PFSK-1 (cell line): ENCODE data around the gene CCDC85A.

Experiments used
- FOXP2 ChIP-seq: optimal IDR thresholded peaks from 2 replicates; pipeline ENCODE3; 2011; ENCODE audit warnings: borderline replicate concordance, control low read depth, inconsistent platforms; ENCODE audit not compliant: insufficient read depth; ENCODE audit errors: extremely low read length, extremely low read depth
- POLR2AphosphoS5 ChIP-seq: IDR thresholded peaks from 2 replicates; pipeline ENCODE4 v1.6.1; 2012; ENCODE audit warnings: low read depth, mild to moderate bottlenecking, control low read depth, low read length, moderate library complexity
- SIN3A ChIP-seq: IDR thresholded peaks from 2 replicates; pipeline ENCODE4 v1.6.1; 2012; ENCODE audit warnings: mild to moderate bottlenecking, low read length, moderate library complexity, borderline replicate concordance; ENCODE audit not compliant: insufficient read depth
- TAF1 ChIP-seq: IDR thresholded peaks from 2 replicates; pipeline ENCODE4 v1.6.1; 2012; ENCODE audit warnings: low read length, control low read depth, borderline replicate concordance; ENCODE audit not compliant: insufficient read depth
- TF ChIP-seq, protein P1 (sequence below), 2 experiments: IDR thresholded peaks; 2 replicates each; pipeline versions ENCODE4 v1.6.1 to v1.8.0; 2011 to 2012; ENCODE audit warnings: low read depth in 2 of 2, low read length in 2 of 2, control low read depth in 1 of 2, inconsistent platforms in 1 of 2, mild to moderate bottlenecking in 1 of 2, moderate library complexity in 1 of 2; ENCODE audit not compliant: insufficient read depth in 1 of 2

CCDC85A gene

DNA sequence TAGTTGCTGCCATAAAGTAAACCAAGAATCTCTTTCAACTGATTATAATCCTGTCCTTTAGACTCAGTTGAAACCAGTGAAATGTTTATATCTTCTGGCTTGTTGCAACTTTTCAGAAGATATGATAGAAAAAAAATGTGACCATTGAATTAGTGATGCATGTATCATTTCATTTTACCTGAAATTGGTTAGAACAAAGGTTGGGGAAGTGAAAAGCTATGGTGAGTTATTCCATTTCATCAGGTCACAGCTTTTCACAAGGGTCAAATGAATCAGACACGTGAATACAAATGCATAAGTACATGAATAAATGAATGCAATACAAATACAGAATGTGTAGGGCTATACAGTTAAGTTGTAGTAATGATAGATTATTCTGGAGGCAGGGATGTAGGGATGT is 15.1 kb downstream of the CCDC85A start:
- TF ChIP-seq, protein P1, sequence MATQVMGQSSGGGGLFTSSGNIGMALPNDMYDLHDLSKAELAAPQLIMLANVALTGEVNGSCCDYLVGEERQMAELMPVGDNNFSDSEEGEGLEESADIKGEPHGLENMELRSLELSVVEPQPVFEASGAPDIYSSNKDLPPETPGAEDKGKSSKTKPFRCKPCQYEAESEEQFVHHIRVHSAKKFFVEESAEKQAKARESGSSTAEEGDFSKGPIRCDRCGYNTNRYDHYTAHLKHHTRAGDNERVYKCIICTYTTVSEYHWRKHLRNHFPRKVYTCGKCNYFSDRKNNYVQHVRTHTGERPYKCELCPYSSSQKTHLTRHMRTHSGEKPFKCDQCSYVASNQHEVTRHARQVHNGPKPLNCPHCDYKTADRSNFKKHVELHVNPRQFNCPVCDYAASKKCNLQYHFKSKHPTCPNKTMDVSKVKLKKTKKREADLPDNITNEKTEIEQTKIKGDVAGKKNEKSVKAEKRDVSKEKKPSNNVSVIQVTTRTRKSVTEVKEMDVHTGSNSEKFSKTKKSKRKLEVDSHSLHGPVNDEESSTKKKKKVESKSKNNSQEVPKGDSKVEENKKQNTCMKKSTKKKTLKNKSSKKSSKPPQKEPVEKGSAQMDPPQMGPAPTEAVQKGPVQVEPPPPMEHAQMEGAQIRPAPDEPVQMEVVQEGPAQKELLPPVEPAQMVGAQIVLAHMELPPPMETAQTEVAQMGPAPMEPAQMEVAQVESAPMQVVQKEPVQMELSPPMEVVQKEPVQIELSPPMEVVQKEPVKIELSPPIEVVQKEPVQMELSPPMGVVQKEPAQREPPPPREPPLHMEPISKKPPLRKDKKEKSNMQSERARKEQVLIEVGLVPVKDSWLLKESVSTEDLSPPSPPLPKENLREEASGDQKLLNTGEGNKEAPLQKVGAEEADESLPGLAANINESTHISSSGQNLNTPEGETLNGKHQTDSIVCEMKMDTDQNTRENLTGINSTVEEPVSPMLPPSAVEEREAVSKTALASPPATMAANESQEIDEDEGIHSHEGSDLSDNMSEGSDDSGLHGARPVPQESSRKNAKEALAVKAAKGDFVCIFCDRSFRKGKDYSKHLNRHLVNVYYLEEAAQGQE (IDR thresholded peaks at IDR 0.05; ENCODE audit: insufficient read depth in 1 of 2, low read depth in 2 of 2, low read length in 2 of 2), result no peak
- TF ChIP-seq TAF1 (no peak), POLR2AphosphoS5 (no peak), FOXP2 (no peak), SIN3A (no peak)

DNA sequence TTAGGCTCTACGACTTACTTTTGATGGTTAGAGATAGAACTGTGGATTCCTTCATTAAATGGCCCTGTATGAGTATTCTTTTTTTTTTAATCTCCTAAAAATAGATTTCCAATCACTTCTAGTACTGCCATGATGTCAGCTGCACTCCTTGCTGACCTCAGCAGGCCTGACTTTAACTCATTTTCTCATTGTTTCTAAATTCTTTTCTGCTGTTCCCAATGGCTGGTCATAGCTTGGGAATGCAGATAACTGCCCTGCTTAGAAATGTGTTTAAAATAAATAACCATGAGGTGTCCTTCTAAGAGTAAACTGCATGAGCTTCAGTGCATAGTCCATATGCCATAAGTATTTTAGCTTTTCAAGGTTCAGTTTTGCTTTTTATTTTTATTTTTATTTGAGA is 15.7 kb downstream of the CCDC85A start:
- TF ChIP-seq SIN3A (no peak), TAF1 (no peak), POLR2AphosphoS5 (no peak), FOXP2 (no peak)
- TF ChIP-seq, protein P1 (IDR thresholded peaks at IDR 0.05; ENCODE audit: insufficient read depth in 1 of 2, low read depth in 2 of 2, low read length in 2 of 2), result no peak

DNA sequence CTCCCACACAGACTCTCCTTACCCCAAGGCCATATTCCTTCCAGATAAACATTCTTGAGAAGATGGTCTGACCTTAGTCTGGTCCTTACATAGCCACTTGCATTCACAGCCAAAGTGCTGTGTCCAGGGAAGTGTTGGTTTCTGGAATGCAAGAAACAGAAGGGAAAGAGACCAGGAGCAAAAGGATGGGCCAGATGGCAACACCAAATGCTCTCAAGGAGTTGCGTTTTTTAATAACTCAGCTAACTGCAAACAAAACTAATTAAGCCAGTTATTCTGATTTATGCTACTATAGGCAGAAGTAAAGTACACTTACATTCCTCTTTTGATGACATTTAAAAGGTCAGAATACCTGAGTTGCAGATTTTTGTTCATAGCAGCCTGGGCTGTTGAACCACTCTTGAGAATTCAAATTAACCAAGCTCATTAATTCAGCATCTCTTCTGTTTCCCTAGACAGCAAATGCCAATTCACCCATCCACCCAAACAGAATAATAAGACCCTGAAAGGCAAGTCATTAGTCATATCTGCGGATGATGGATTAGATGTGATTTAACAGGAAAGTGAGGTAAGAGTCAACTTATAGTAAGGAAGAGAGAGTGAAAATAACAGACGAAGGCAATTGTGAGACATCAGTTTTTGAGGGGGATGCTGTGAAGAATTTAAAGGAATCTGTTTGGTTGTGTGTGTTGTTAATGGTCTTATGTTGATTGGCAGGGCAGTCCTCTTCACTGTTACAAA is 18.8 kb downstream of the CCDC85A start:
- TF ChIP-seq TAF1 (no peak), FOXP2 (no peak), SIN3A (no peak), POLR2AphosphoS5 (no peak)
- TF ChIP-seq, protein P1 (IDR thresholded peaks at IDR 0.05; ENCODE audit: insufficient read depth in 1 of 2, low read depth in 2 of 2, low read length in 2 of 2), result no peak

DNA sequence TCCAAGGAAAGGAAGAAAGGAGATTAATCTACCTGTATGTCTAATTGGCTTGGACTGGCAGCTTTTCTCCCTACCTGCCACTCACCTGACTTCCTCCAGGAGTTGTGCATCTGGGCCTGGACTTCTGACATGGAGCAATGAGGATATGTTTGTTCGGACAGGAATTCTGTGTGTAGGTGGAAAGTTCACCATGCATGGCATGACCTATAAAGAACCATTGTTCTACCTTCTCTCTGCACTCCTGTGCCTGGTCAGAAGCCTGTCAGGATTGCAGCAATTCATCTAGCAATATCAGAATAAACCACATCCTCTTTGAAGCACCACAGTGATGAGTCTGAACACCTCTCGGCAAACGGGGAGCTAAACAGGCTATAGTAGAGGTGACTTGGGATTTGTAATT is 20.8 kb downstream of the CCDC85A start:
- no peak for TF ChIP-seq SIN3A
- no peak for TF ChIP-seq TAF1
- TF ChIP-seq, protein P1 (IDR thresholded peaks at IDR 0.05; ENCODE audit: insufficient read depth in 1 of 2, low read depth in 2 of 2, low read length in 2 of 2), result no peak
- TF ChIP-seq FOXP2, result no peak
- no peak for TF ChIP-seq POLR2AphosphoS5

DNA sequence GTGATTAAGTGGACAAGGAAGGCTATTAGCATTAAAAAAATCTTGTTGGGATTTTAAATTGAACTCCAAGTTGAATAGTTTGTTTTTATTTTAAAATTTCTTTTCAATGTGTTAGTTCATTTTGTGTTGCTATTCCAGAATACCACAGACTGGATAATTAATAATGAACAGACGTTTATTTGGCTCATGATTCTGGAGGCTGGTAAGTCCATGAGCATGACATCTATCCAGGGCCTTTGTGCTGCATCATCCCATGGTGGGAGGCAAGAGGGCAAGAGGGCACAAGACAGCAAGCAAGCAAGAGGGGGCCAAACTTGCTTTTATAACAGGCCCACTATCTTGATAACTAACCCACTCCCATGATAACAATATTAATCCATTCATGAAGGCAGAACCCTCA is 22.5 kb downstream of the CCDC85A start:
- TF ChIP-seq FOXP2 (no peak), SIN3A (no peak), POLR2AphosphoS5 (no peak), TAF1 (no peak)
- TF ChIP-seq, protein P1 (IDR thresholded peaks at IDR 0.05; ENCODE audit: insufficient read depth in 1 of 2, low read depth in 2 of 2, low read length in 2 of 2), result no peak
